ENCODE results near the gene EN2. TPM values are rescaled to one million over a fixed set of nuclear protein-coding genes. Genes with fewer than 3 reads are reported as not detected.

Gene EN2
- total and polyA plus RNA-seq, 2 of the 4 experiments (the other 2 are of a cell fraction), result not detected

DNA sequence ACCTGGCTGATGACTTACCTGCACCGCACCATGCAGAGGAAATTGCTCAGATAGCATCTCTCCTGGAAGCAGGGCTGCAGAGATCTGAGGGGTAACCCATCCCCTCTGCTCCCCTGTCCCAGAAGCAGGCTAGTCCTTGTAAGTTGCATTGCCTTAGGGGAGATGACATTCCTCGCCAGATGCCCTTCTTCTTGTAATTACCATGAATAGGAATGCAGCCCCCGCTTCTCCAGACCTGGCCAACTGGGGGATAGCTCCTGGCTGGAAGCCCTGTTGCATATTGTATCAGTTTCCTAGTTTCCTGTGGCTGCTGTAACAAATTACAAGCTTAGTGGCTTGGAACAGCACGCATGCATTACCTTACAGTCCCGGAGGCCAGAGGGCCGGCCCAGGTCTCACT is 47.5 kb upstream of the EN2 start:
- CTCF ChIA-PET, result no interaction called here
- in situ Hi-C loops (cut with MboI; ENCODE audit: low sequenced_read_pairs), result no loop called here

More for the DNA sequence above, 47.5 kb upstream of the EN2 start:
- POLR2A ChIA-PET (ENCODE audit: unreplicated experiment), result no interaction called here
- no peak for DNase-seq
- Histone ChIP-seq H4K91ac (ENCODE audit: insufficient read depth, low read depth, low read length) (no peak overlapping the region), H3K27me3 (ENCODE audit: control insufficient read depth, insufficient read depth, low read length) (peaks cover 4% of the 10 kb centered on the region; the same call in 1 of the 2 replicates), H3K9ac (ENCODE audit: low read depth, low read length) (no peak overlapping the region), H3K23ac (ENCODE audit: low read depth, low read length) (no peak overlapping the region), H3K4me1 (ENCODE audit: control insufficient read depth, insufficient read depth, low read length) (no peaks in the 10 kb centered on the region), H2AK9ac (replicated peaks; ENCODE audit: low read depth, low read length, poor library complexity) (no peak overlapping the region), H3K79me1 (ENCODE audit: low read depth in 1 of 2, low read length in 2 of 2) (no peaks in the 10 kb centered on the region), H2BK15ac (ENCODE audit: low read depth, low read length) (no peak overlapping the region), H3K9me1 (ENCODE audit: insufficient read depth, low read length) (no peaks in the 10 kb centered on the region), H4K20me1 (ENCODE audit: insufficient read depth, low read length) (no peaks in the 10 kb centered on the region), H3K4me2 (ENCODE audit: low read depth, low read length) (no peak overlapping the region), H4K5ac (ENCODE audit: low read depth, low read length) (no peak overlapping the region), H2BK20ac (ENCODE audit: low read depth, low read length) (no peak overlapping the region), H3K27ac (ENCODE audit: insufficient read depth, low read length) (no peak overlapping the region), H2AFZ (replicated peaks; ENCODE audit: low read length, poor library complexity) (no peak overlapping the region), H2BK5ac (ENCODE audit: low read depth, low read length, poor library complexity, severe bottlenecking) (no peak overlapping the region), H3K4ac (ENCODE audit: low read depth, low read length) (no peak overlapping the region), H2AK5ac (ENCODE audit: low read depth, low read length) (no peak overlapping the region), H3K9me3 (ENCODE audit: control insufficient read depth, insufficient read depth, low read length) (no peaks in the 10 kb centered on the region), H3K56ac (ENCODE audit: extremely low read depth, insufficient read depth, low read length) (no peak overlapping the region), H3K36me3 (ENCODE audit: control insufficient read depth, insufficient read depth, low read length) (no peaks in the 10 kb centered on the region), H3K4me3 (ENCODE audit: insufficient read depth, low read depth, low read length) (no peak overlapping the region), H3K14ac (replicated peaks; ENCODE audit: low read depth, low read length) (no peak overlapping the region), H3K18ac (ENCODE audit: low read depth, low read length) (no peak overlapping the region), H2BK120ac (ENCODE audit: low read depth, low read length) (no peak overlapping the region), H4K8ac (ENCODE audit: low read depth in 2 of 2, low read length in 2 of 2) (no peak overlapping the region)
- intact Hi-C loops (cut with micrococcal nuclease), result no loop called here
- TF ChIP-seq, protein P1, sequence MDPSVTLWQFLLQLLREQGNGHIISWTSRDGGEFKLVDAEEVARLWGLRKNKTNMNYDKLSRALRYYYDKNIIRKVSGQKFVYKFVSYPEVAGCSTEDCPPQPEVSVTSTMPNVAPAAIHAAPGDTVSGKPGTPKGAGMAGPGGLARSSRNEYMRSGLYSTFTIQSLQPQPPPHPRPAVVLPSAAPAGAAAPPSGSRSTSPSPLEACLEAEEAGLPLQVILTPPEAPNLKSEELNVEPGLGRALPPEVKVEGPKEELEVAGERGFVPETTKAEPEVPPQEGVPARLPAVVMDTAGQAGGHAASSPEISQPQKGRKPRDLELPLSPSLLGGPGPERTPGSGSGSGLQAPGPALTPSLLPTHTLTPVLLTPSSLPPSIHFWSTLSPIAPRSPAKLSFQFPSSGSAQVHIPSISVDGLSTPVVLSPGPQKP (IDR thresholded peaks at IDR 0.05; ENCODE audit: borderline replicate concordance, low read depth, low read length), result no peak
- no peak for TF ChIP-seq CEBPB (IDR thresholded peaks at IDR 0.05; ENCODE audit: low read depth, low read length)
- TF ChIP-seq FOS (IDR thresholded peaks at IDR 0.05; ENCODE audit: low read depth, low read length), result no peak
- TF ChIP-seq, protein P2, sequence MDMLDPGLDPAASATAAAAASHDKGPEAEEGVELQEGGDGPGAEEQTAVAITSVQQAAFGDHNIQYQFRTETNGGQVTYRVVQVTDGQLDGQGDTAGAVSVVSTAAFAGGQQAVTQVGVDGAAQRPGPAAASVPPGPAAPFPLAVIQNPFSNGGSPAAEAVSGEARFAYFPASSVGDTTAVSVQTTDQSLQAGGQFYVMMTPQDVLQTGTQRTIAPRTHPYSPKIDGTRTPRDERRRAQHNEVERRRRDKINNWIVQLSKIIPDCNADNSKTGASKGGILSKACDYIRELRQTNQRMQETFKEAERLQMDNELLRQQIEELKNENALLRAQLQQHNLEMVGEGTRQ (IDR thresholded peaks at IDR 0.05; ENCODE audit: low read depth, low read length), result no peak
- TF ChIP-seq NFE2L2 (IDR thresholded peaks at IDR 0.05; ENCODE audit: low read depth, low read length), result no peak
- no peak for TF ChIP-seq MAZ (IDR thresholded peaks at IDR 0.05; ENCODE audit: borderline replicate concordance, low read depth, low read length)
- no peak for TF ChIP-seq RCOR1 (IDR thresholded peaks at IDR 0.05; ENCODE audit: insufficient replicate concordance, low read length)
- no peak for TF ChIP-seq SMC3 (IDR thresholded peaks at IDR 0.05; ENCODE audit: low read depth, low read length)
- TF ChIP-seq BHLHE40 (IDR thresholded peaks at IDR 0.05; ENCODE audit: low read depth, low read length), result no peak
- TF ChIP-seq RAD21 (IDR thresholded peaks at IDR 0.05; ENCODE audit: low read length), result no peak
- TF ChIP-seq CHD1 (IDR thresholded peaks at IDR 0.05; ENCODE audit: low read depth, low read length), result no peak
- no peak for TF ChIP-seq POLR2A (IDR thresholded peaks at IDR 0.05; ENCODE audit: low read depth, low read length)
- no peak for TF ChIP-seq MAFK (IDR thresholded peaks at IDR 0.05; ENCODE audit: low read depth, low read length)
- TF ChIP-seq, protein P3, sequence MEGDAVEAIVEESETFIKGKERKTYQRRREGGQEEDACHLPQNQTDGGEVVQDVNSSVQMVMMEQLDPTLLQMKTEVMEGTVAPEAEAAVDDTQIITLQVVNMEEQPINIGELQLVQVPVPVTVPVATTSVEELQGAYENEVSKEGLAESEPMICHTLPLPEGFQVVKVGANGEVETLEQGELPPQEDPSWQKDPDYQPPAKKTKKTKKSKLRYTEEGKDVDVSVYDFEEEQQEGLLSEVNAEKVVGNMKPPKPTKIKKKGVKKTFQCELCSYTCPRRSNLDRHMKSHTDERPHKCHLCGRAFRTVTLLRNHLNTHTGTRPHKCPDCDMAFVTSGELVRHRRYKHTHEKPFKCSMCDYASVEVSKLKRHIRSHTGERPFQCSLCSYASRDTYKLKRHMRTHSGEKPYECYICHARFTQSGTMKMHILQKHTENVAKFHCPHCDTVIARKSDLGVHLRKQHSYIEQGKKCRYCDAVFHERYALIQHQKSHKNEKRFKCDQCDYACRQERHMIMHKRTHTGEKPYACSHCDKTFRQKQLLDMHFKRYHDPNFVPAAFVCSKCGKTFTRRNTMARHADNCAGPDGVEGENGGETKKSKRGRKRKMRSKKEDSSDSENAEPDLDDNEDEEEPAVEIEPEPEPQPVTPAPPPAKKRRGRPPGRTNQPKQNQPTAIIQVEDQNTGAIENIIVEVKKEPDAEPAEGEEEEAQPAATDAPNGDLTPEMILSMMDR (conservative IDR thresholded peaks at IDR 0.05; ENCODE audit: low read depth, low read length), result no peak
- TF ChIP-seq MXI1 (IDR thresholded peaks at IDR 0.05; ENCODE audit: borderline replicate concordance, low read depth, low read length), result no peak
- no peak for TF ChIP-seq RFX5 (IDR thresholded peaks at IDR 0.05; ENCODE audit: low read depth, low read length)
- 73% methylated on average over 2 of the region's 6 CpGs; no CpG with 5 or more reads in 1 of the 2 experiments for WGBS, 2 experiments (ENCODE audit: extremely low coverage in 2 of 2, insufficient read length in 1 of 2)
- dilution Hi-C loops (cut with HindIII; ENCODE audit: low sequenced_read_pairs, unreplicated experiment), result no loop called here
- no TSS peak for BruUV-seq (replicated peaks)
- ATAC-seq (ENCODE audit: low read depth), result no peak
